HL-60 (cell line): ENCODE measurements around the gene GYG1.

Source experiments
- DNase-seq, 2 experiments: peaks; one replicate each; pipeline ENCODE4 v3.0.0-alpha.2; 2010 to 2020; ENCODE audit warnings: low read depth in 1 of 2, low spot score in 1 of 2
- H3K27ac ChIP-seq: fragments of 250-450 bp; sonication (Bioruptor Pico); replicated peaks from 2 replicates; pipeline ENCODE4 v1.5.1; 2020; ENCODE audit warnings: mild to moderate bottlenecking, moderate library complexity
- H3K27me3 ChIP-seq: fragments of 250-450 bp; sonication (Bioruptor Pico); 2 replicates; pipeline ENCODE4 v1.5.1; 2021; ENCODE audit warnings: mild to moderate bottlenecking, moderate library complexity; ENCODE audit not compliant: insufficient read depth, poor library complexity, severe bottlenecking
- H3K4me3 ChIP-seq: replicated peaks from 2 replicates; pipeline ENCODE4 v1.5.1; 2011; ENCODE audit warnings: mild to moderate bottlenecking, control low read depth, low read length; ENCODE audit not compliant: insufficient read depth
- CTCF ChIP-seq: IDR thresholded peaks from one replicate; pipeline ENCODE4 v1.5.1; 2011; ENCODE audit warnings: low read length, control low read depth, inconsistent platforms; ENCODE audit not compliant: insufficient read depth
- GABPA ChIP-seq: IDR thresholded peaks from 2 replicates; pipeline ENCODE4 v1.6.1; 2012; ENCODE audit warnings: low read depth
- POLR2AphosphoS5 ChIP-seq: IDR thresholded peaks from 2 replicates; pipeline ENCODE4 v1.6.1; 2012; ENCODE audit warnings: low read depth
- SPI1 ChIP-seq: IDR thresholded peaks from 2 replicates; pipeline ENCODE4 v1.6.1; 2012; ENCODE audit warnings: low read depth, mild to moderate bottlenecking, borderline replicate concordance
- TF ChIP-seq, protein P1 (sequence below): IDR thresholded peaks from 2 replicates; pipeline ENCODE4 v1.6.1; 2012; ENCODE audit warnings: low read depth; ENCODE audit not compliant: insufficient replicate concordance

The GYG1 gene

GRCh38 chr3:148998297-148998696 lies 7.0 kb downstream of the GYG1 start:
- DNase-seq = peak in 1 of 2 experiments; percentile 36

GRCh38 chr3:148998715-148999423 lies 7.5 kb downstream of the GYG1 start:
- Histone ChIP-seq H3K27ac (peak overlapping the region; percentile 77), H3K27me3 (no peaks in the 10 kb centered on the region), H3K4me3 (no peak overlapping the region)
- DNase-seq = peak in 1 of 2 experiments; percentile 64
- TF ChIP-seq SPI1 = peak; percentile 87
- TF ChIP-seq CTCF = no peak

More at GRCh38 chr3:148998297-148998696, 7.0 kb downstream of the GYG1 start:
- Histone ChIP-seq H3K4me3 (no peak overlapping the region), H3K27ac (peak overlapping the region; percentile 77), H3K27me3 (no peaks in the 10 kb centered on the region)
- TF ChIP-seq GABPA (no peak), SPI1 (no peak), POLR2AphosphoS5 (no peak), CTCF (no peak)
- TF ChIP-seq, protein P1, sequence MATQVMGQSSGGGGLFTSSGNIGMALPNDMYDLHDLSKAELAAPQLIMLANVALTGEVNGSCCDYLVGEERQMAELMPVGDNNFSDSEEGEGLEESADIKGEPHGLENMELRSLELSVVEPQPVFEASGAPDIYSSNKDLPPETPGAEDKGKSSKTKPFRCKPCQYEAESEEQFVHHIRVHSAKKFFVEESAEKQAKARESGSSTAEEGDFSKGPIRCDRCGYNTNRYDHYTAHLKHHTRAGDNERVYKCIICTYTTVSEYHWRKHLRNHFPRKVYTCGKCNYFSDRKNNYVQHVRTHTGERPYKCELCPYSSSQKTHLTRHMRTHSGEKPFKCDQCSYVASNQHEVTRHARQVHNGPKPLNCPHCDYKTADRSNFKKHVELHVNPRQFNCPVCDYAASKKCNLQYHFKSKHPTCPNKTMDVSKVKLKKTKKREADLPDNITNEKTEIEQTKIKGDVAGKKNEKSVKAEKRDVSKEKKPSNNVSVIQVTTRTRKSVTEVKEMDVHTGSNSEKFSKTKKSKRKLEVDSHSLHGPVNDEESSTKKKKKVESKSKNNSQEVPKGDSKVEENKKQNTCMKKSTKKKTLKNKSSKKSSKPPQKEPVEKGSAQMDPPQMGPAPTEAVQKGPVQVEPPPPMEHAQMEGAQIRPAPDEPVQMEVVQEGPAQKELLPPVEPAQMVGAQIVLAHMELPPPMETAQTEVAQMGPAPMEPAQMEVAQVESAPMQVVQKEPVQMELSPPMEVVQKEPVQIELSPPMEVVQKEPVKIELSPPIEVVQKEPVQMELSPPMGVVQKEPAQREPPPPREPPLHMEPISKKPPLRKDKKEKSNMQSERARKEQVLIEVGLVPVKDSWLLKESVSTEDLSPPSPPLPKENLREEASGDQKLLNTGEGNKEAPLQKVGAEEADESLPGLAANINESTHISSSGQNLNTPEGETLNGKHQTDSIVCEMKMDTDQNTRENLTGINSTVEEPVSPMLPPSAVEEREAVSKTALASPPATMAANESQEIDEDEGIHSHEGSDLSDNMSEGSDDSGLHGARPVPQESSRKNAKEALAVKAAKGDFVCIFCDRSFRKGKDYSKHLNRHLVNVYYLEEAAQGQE = no peak

GRCh38 chr3:148999806-149000205 lies 8.5 kb downstream of the GYG1 start:
- Histone ChIP-seq H3K27me3 (no peaks in the 10 kb centered on the region), H3K4me3 (no peak overlapping the region), H3K27ac (peak overlapping the region; percentile 77)
- peak in 1 of 2 experiments; percentile 60 for DNase-seq
- no peak for TF ChIP-seq SPI1
- no peak for TF ChIP-seq POLR2AphosphoS5
- TF ChIP-seq CTCF = no peak
- TF ChIP-seq GABPA = no peak
- TF ChIP-seq, protein P1 = no peak
